Psoas muscle (tissue), 8 donors: Measurements from ENCODE around the gene ADGRG4. TPM values are rescaled to one million over a fixed set of nuclear protein-coding genes. Genes with fewer than 3 reads are reported as not detected.

ENCODE experiments used
- ATAC-seq, 4 donors: fragments of 200-7000 bp; cut with Tn5 transposase; one replicate each; pipeline ENCODE4 v1.9.1; 2020; ENCODE audit warnings: moderate library complexity in 3 of 4, mild to moderate bottlenecking in 2 of 4
- DNase-seq, 2 donors: peaks; one replicate each; pipeline ENCODE4 v3.0.0-alpha.2; 2020
- H3K27ac ChIP-seq: fragments of 200-600 bp; one replicate; pipeline ENCODE4 v1.8.0; 2022
- H3K27me3 ChIP-seq, 3 donors: fragments of 200-600 bp in 1 of 3; one replicate each; pipeline versions ENCODE4 v1.6.1 to v1.8.0; 2013 to 2022; ENCODE audit warnings: low read length in 2 of 3, mild to moderate bottlenecking in 2 of 3, moderate library complexity in 1 of 3; ENCODE audit not compliant: insufficient read depth in 3 of 3
- H3K36me3 ChIP-seq, 2 donors: fragments of 200-600 bp in 1 of 2; one replicate each; pipeline versions ENCODE4 v1.6.1 to v1.8.0; 2013 to 2022; ENCODE audit warnings: low read depth in 1 of 2, mild to moderate bottlenecking in 1 of 2, moderate library complexity in 1 of 2; ENCODE audit not compliant: insufficient read depth in 1 of 2
- H3K4me1 ChIP-seq: fragments of 200-600 bp; one replicate; pipeline ENCODE4 v1.8.0; 2022
- H3K4me3 ChIP-seq: fragments of 200-600 bp; one replicate; pipeline ENCODE4 v1.8.0; 2022; ENCODE audit warnings: mild to moderate bottlenecking
- H3K9me3 ChIP-seq: fragments of 200-600 bp; one replicate; pipeline ENCODE4 v1.8.0; 2022
- WGBS, 3 donors: extraction: QIAGEN DNeasy Blood & Tissue Kit; methylation state at CpG; one replicate each; pipeline versions ENCODE4 v1.1.6 to v1.1.7; 2013; 5-methylcytosine and 5-hydroxymethylcytosine counted together
- intact Hi-C, 2 donors: fragments of 100-400 bp; cut with DNase I; formaldehyde crosslinking; loops; one replicate each; pipeline versions ENCODE4 v1.11.0 to v1.14.2; 2022
- polyA plus RNA-seq, 3 donors: library from polyadenylated mRNA; stranded (reverse); fragments of 200-250 nt; gene quantifications; one replicate each; pipeline ENCODE4 v1.2.3, GENCODE V29; 2013
- total RNA-seq, 4 donors: library from RNA; stranded (reverse); fragmentation: NEBNext Ultra II Directional in 2 of 4; extraction: Animal tissue kit (Norgen Biotek cat#: 25700) in 2 of 4; gene quantifications; one replicate each; pipeline versions ENCODE4 v1.2.1 to v1.2.4, GENCODE V29; 2021 to 2023
- TF ChIP-seq, protein P1 (sequence below): fragments of 200-600 bp; IDR thresholded peaks from one replicate; pipeline ENCODE4 v1.8.0; 2022; ENCODE audit warnings: antibody characterized with exemption
- donor health status: healthy with polysubstance abuse.
- donor health status: DM: no; HTN: no; CAD: no; lungs with moderate emphysema.
- donor health status: Bipolar disorder and iron deficiency.
- donor health status: healthy.
- donor health status: DM: yes; HTN: yes; CAD: no.
- donor health status: DM: no; HTN: no; CAD: no.
- donor health status: DM: no; HTN: no; CAD: no.
- donor health status: DM: yes; HTN: yes; CAD: no.

Gene ADGRG4
- total and polyA plus RNA-seq, 7 donors = 0.05 to 0.12 (median 0.06) TPM; not detected in 4

DNA sequence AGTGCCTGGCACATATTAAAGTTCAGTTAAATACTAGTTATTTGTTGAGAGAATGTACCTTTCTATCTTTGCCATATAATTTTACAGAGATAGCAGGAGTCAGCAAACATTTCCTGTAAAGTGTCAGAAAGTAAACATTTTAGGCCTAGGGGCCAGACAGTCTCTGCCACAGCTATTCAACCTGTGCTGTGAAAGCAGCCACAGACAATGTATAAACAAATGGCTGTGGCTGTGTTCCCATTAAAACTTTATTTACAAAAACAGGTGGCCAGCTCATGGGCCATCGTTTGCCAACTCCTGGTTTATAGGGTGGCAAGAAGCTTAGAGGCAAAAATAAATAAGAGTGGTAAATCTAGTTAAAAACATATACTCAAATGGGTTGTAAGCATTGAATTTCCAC, 153.0 kb downstream of the ADGRG4 start:
- ATAC-seq (no peak), DNase-seq (no peak)
- intact Hi-C loops = no loop called here
- Histone ChIP-seq H3K4me1 (no peaks in the 10 kb centered on the region), H3K36me3 (no peaks in the 10 kb centered on the region), H3K27me3 (peaks cover 0 to 5% (median 0%) of the 10 kb centered on the region in 3 donors), H3K4me3 (no peak overlapping the region), H3K9me3 (no peaks in the 10 kb centered on the region), H3K27ac (no peak overlapping the region)
- TF ChIP-seq, protein P1, sequence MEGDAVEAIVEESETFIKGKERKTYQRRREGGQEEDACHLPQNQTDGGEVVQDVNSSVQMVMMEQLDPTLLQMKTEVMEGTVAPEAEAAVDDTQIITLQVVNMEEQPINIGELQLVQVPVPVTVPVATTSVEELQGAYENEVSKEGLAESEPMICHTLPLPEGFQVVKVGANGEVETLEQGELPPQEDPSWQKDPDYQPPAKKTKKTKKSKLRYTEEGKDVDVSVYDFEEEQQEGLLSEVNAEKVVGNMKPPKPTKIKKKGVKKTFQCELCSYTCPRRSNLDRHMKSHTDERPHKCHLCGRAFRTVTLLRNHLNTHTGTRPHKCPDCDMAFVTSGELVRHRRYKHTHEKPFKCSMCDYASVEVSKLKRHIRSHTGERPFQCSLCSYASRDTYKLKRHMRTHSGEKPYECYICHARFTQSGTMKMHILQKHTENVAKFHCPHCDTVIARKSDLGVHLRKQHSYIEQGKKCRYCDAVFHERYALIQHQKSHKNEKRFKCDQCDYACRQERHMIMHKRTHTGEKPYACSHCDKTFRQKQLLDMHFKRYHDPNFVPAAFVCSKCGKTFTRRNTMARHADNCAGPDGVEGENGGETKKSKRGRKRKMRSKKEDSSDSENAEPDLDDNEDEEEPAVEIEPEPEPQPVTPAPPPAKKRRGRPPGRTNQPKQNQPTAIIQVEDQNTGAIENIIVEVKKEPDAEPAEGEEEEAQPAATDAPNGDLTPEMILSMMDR = no peak
- WGBS, 3 donors = 26 to 47% (median 33%) methylated on average over 1 of the region's 1 CpG

- WGBS, 3 donors = 55 to 60% (median 58%) methylated on average over 6 of the region's 6 CpGs
- intact Hi-C loops = no loop called here
- H3K27ac ChIP-seq = no peak overlapping the region
- H3K36me3 ChIP-seq = no peaks in the 10 kb centered on the region
- no peaks in the 10 kb centered on the region for H3K4me1 ChIP-seq
- TF ChIP-seq, protein P1 = no peak
- H3K27me3 ChIP-seq = no peaks in the 10 kb centered on the region
- ATAC-seq = no peak
- H3K4me3 ChIP-seq = no peak overlapping the region
- no peak for DNase-seq
- H3K9me3 ChIP-seq = no peaks in the 10 kb centered on the region
These were observed 155.4 kb downstream of the ADGRG4 start for GRCh38 chrX:136456133-136456532.

DNA sequence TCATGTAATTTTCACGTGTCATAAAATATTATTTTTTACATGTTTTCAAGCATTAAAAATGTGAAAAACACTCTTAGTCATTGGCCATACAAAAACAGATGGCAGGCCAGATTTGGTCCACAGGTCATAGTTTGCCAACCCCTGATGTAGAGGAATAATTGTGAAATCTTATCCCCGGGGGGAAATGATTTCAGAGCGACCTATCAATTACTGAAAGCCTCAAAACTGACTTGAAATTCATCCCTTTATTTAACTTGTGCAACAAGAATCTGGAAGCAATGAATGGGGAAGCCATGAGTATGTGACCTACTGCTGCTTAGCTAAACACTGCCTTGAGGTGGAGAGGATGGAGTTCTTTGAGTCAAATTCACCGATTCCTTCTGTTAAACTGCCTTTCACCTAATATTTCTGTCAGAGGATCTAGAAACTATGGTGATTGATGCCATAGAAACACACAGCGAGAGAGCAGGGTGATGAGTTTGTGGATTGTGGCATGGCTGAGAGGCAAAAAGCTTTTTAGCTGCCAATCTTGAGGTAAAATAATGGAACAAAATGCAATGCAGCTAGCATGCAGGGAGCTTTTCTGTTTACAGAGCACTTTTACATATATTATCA, 156.6 kb downstream of the ADGRG4 start:
- intact Hi-C loops = no loop called here
- 24 to 43% (median 29%) methylated on average over 5 of the region's 5 CpGs for WGBS, 3 donors
- Histone ChIP-seq H3K36me3 (no peaks in the 10 kb centered on the region), H3K9me3 (no peaks in the 10 kb centered on the region), H3K27me3 (no peaks in the 10 kb centered on the region), H3K4me1 (no peaks in the 10 kb centered on the region), H3K27ac (no peak overlapping the region), H3K4me3 (no peak overlapping the region)
- TF ChIP-seq, protein P1 = no peak
- ATAC-seq (no peak), DNase-seq (no peak)

DNA sequence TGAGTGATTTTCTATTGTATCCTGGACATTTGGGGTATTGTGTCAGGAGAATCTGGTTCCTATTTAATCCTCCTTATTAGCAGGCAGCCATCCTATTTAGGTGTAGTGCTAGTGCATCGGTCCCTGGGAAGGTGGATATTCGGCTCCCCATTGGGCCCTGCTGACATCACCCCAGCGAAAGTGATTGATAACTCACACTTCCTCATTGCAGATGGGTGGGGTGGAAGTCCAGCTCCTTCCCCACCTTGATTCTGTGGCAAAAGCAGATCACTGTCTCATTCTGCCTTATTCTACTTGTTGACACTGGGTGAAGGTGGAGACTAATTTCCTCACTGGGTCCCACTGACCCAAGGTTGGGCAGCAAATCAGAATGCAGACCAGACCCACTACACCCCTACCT, 163.8 kb downstream of the ADGRG4 start:
- no peak overlapping the region for H3K4me3 ChIP-seq
- no peaks in the 10 kb centered on the region for H3K36me3 ChIP-seq
- TF ChIP-seq, protein P1 = no peak
- WGBS, 3 donors = 80 to 88% (median 81%) methylated on average over 3 of the region's 3 CpGs
- DNase-seq (no peak), ATAC-seq (no peak)
- no peaks in the 10 kb centered on the region for H3K4me1 ChIP-seq
- H3K27me3 ChIP-seq = peaks cover 0 to 5% (median 0%) of the 10 kb centered on the region in 3 donors
- no peak overlapping the region for H3K27ac ChIP-seq
- H3K9me3 ChIP-seq = no peaks in the 10 kb centered on the region
- intact Hi-C loops = no loop called here

Other genes starting within 250 kb of the ADGRG4 start
- gene FHL1, start 153.4 kb upstream of the ADGRG4 start, total RNA-seq = 1,000 to 10,000 TPM; 6,074 to 8,382 (median 6,962) TPM
- gene FHL1, start 153.4 kb upstream of the ADGRG4 start, polyA plus RNA-seq = 1,000 to 10,000 TPM in 2 of 3 donors, 100 to 1,000 TPM in 1; 325 to 4,774 (median 2,961) TPM
- gene MAP7D3, start 49.6 kb upstream of the ADGRG4 start, total RNA-seq = 10 to 100 TPM in 3 of 4 donors, 1 to 10 TPM in 1; 7.6 to 14.8 (median 10.6) TPM
- gene MAP7D3, start 49.6 kb upstream of the ADGRG4 start, polyA plus RNA-seq = 1 to 10 TPM; 4.6 to 8.0 (median 6.2) TPM
- under 1 TPM in 2 of 4 donors, not detected in 2; 0.08 to 0.09 TPM for gene BRS3, start 187.0 kb downstream of the ADGRG4 start, total RNA-seq
- not detected for gene BRS3, start 187.0 kb downstream of the ADGRG4 start, polyA plus RNA-seq
- 10 to 100 TPM; 63.2 to 95.2 (median 74.1) TPM for gene HTATSF1, start 196.6 kb downstream of the ADGRG4 start, total RNA-seq
- 100 to 1,000 TPM in 1 of 3 donors, 10 to 100 TPM in 2; 66.9 to 103 (median 68.3) TPM for gene HTATSF1, start 196.6 kb downstream of the ADGRG4 start, polyA plus RNA-seq
- gene VGLL1, start 231.3 kb downstream of the ADGRG4 start, total RNA-seq = not detected
- not detected for gene VGLL1, start 231.3 kb downstream of the ADGRG4 start, polyA plus RNA-seq